Ishikawa (cell line): Measurements from ENCODE around the gene FIS1.

Source experiments
- CEBPB ChIP-seq: IDR thresholded peaks from 2 replicates; pipeline ENCODE4 v1.6.1; 2012
- CREB1 ChIP-seq: IDR thresholded peaks from 2 replicates; pipeline ENCODE4 v1.6.1; 2012; ENCODE audit warnings: low read depth
- EGR1 ChIP-seq: IDR thresholded peaks from 2 replicates; pipeline ENCODE4 v1.6.1; 2012
- EP300 ChIP-seq: IDR thresholded peaks from 2 replicates; pipeline ENCODE4 v1.6.1; 2012; ENCODE audit warnings: borderline replicate concordance
- FOXM1 ChIP-seq: IDR thresholded peaks from 2 replicates; pipeline ENCODE4 v1.6.1; 2012; ENCODE audit warnings: low read depth, borderline replicate concordance
- MAX ChIP-seq: IDR thresholded peaks from 2 replicates; pipeline ENCODE4 v1.6.1; 2012
- NFIC ChIP-seq: IDR thresholded peaks from 2 replicates; pipeline ENCODE4 v1.6.1; 2012
- RAD21 ChIP-seq: IDR thresholded peaks from 2 replicates; pipeline ENCODE4 v1.6.1; 2012; ENCODE audit warnings: low read depth
- TAF1 ChIP-seq: IDR thresholded peaks from 2 replicates; pipeline ENCODE4 v1.6.1; 2012; ENCODE audit warnings: low read depth, mild to moderate bottlenecking
- TCF12 ChIP-seq: IDR thresholded peaks from 2 replicates; pipeline ENCODE4 v1.6.1; 2012; ENCODE audit warnings: low read depth
- TEAD4 ChIP-seq: IDR thresholded peaks from 2 replicates; pipeline ENCODE4 v1.6.1; 2012
- USF1 ChIP-seq: IDR thresholded peaks from 2 replicates; pipeline ENCODE4 v1.6.1; 2012
- YY1 ChIP-seq: IDR thresholded peaks from 2 replicates; pipeline ENCODE4 v1.6.1; 2012; ENCODE audit warnings: low read depth
- ZBTB7A ChIP-seq: IDR thresholded peaks from 2 replicates; pipeline ENCODE4 v1.6.1; 2012; ENCODE audit warnings: low read depth
- TF ChIP-seq, protein P1 (sequence below): IDR thresholded peaks from 2 replicates; pipeline ENCODE4 v1.6.1; 2012; ENCODE audit warnings: low read depth, mild to moderate bottlenecking

FIS1 gene

GRCh38 chr7:101220295-101220694 is 24.6 kb downstream of the FIS1 start:
- TF ChIP-seq USF1 (no peak), RAD21 (no peak), NFIC (no peak), FOXM1 (no peak), MAX (no peak), ZBTB7A (no peak), TEAD4 (no peak), YY1 (no peak), TAF1 (no peak), TCF12 (no peak), CEBPB (no peak), EP300 (no peak), EGR1 (no peak), CREB1 (no peak)
- TF ChIP-seq, protein P1, sequence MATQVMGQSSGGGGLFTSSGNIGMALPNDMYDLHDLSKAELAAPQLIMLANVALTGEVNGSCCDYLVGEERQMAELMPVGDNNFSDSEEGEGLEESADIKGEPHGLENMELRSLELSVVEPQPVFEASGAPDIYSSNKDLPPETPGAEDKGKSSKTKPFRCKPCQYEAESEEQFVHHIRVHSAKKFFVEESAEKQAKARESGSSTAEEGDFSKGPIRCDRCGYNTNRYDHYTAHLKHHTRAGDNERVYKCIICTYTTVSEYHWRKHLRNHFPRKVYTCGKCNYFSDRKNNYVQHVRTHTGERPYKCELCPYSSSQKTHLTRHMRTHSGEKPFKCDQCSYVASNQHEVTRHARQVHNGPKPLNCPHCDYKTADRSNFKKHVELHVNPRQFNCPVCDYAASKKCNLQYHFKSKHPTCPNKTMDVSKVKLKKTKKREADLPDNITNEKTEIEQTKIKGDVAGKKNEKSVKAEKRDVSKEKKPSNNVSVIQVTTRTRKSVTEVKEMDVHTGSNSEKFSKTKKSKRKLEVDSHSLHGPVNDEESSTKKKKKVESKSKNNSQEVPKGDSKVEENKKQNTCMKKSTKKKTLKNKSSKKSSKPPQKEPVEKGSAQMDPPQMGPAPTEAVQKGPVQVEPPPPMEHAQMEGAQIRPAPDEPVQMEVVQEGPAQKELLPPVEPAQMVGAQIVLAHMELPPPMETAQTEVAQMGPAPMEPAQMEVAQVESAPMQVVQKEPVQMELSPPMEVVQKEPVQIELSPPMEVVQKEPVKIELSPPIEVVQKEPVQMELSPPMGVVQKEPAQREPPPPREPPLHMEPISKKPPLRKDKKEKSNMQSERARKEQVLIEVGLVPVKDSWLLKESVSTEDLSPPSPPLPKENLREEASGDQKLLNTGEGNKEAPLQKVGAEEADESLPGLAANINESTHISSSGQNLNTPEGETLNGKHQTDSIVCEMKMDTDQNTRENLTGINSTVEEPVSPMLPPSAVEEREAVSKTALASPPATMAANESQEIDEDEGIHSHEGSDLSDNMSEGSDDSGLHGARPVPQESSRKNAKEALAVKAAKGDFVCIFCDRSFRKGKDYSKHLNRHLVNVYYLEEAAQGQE = no peak

DNA sequence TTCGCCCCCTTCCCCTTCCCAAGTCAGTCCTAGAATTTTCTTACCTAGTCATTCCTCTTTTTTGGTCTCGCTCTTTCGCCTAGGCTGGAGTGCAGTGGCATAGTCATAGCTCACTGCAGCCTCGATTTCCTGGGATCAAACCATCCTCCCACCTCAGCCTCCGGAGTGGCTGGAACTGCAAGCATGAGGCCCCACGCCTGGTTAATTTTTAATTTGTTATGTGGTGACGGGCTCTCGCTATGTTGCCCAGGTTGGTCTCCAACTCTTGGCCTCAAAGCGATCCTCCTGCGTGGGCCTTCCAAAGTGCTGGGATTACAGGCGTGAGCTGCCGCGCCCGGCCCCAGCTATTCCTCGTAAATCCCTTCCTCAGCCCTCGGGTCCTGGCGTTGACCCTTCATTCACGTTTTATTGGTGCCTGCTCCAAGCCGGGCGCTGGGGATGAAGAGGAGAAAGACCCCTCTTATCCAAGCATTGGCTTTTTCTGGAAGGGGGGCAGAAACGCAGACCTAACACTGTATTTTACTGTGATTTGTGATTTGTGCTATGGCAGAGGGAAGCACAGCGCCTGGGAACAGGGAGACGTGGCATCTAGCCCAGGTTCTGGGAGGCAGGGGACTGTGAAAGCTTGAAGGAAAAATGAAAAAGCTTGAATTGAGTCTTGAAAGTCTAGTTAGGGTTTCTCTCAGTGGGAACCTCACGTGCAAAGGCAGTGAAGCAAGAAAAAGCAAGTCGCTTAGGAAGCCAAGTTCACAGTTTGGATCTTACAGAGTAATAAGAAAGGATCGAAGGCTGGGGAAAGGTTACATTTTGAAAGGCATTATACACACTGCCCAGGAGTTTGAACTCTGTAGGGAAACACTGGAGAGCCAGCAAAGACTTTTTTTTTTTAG is 26.4 kb downstream of the FIS1 start:
- TF ChIP-seq ZBTB7A (no peak), TCF12 (no peak), CEBPB (no peak), NFIC (no peak), YY1 (no peak), RAD21 (no peak), USF1 (no peak), EGR1 (no peak), EP300 (no peak), CREB1 (no peak), MAX (no peak)
- TF ChIP-seq, protein P1 = no peak

DNA sequence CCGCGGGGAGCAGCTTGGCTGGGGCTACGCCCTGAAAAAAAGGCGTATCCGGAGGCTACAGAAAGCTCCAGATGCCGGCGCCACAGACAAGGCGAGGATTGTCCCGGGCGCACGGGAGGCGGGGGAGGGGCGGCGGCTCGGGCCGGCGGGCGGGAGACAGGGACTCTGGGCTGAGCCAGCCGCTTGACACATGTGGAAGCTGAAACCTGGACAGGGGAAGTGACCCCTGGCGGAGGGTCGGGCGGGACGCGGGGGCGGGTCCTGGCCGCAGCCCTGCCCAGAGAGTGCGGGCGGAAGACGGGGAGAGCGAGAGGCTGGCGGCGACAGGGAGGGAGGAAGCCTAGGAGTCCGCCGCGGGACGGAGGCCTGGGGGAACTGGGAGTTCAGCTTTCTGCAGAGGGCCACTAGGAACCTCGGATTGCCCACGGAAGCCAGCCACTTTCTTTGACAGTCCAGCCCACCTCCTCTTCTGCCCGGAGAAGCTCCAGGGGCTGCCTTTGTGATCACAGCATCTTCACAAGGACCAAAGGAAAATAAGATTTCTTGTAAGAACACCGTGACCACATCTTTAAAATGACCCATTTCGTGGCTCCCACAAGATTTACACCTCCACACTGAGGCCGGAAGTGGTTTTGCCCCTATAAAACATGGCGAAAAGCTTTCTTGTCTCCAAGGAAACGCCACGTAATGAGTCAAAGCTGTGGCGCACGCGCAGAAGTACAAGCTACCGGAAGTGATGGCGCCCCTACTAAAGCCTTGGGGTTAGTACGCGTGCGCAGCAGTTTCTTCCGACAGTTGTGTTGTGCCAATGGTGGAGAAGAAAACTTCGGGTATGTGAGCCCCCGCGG is 27.3 kb downstream of the FIS1 start, which contains the start of the genes PLOD3 and ZNHIT1:
TSS of gene PLOD3 (minus strand) at position 194 of the 848 bp plus-strand sequence. CDS start 307 bp downstream, outside the sequence.
TSS of gene ZNHIT1 (plus strand) at position 778 of the 848 bp plus-strand sequence. CDS start at position 809, 31 bp downstream.
- TF ChIP-seq TEAD4 = no peak
- no peak; the same call in 1 of the 2 replicates for TF ChIP-seq EP300
- peak; percentile 98 for TF ChIP-seq YY1
- peak; percentile 39 for TF ChIP-seq TAF1
- TF ChIP-seq EGR1 = peak; percentile 77
- no peak for TF ChIP-seq CEBPB
- peak; percentile 34; the same call in 1 of the 2 replicates for TF ChIP-seq TCF12
- TF ChIP-seq ZBTB7A = peak; percentile 73
- TF ChIP-seq RAD21 = no peak; the same call in 1 of the 2 replicates
- TF ChIP-seq, protein P1 = no peak
- 0 out of 2 replicates have a peak, but pooled peaks have one; percentile 27 for TF ChIP-seq CREB1
- TF ChIP-seq USF1 = no peak
- TF ChIP-seq FOXM1 = no peak; the same call in 1 of the 2 replicates
- TF ChIP-seq NFIC = no peak
- peak; percentile 63; the same call in 1 of the 2 replicates for TF ChIP-seq MAX
